Measurements from ENCODE around the gene SMIM29. TPM values are rescaled to one million over a fixed set of nuclear protein-coding genes. Genes with fewer than 3 reads are reported as not detected.
"Not testable (repeated sequence)": the region's sequence is repeated elsewhere in the genome, so short reads cannot be mapped to it uniquely, and the experiment has no call there.

Gene SMIM29
- total RNA-seq, 1 experiment from 2014 or later = 44.3 TPM

GRCh38 chr6:34252395-34252794, 3.6 kb upstream of the SMIM29 start:
- not testable (repeated sequence) for H3K9ac ChIP-seq (ENCODE audit: low read length); H4K20me1 ChIP-seq (ENCODE audit: insufficient read depth, low read depth, low read length); H3K27ac ChIP-seq (ENCODE audit: low read length); H3K4me2 ChIP-seq (ENCODE audit: low read depth, low read length, poor library complexity, severe bottlenecking); H3K9me2 ChIP-seq (replicated peaks; ENCODE audit: insufficient read depth, low read length); H3K27me3 ChIP-seq (ENCODE audit: low read length); DNase-seq; H3K36me3 ChIP-seq (ENCODE audit: insufficient read depth, low read length); H2AFZ ChIP-seq (ENCODE audit: low read length); H3K4me3 ChIP-seq (ENCODE audit: low read length); H3K79me2 ChIP-seq (ENCODE audit: low read length); H3K9me3 ChIP-seq (ENCODE audit: low read length)
- H3K4me1 ChIP-seq (ENCODE audit: low read length) = peaks cover 24% of the 10 kb centered on the region

DNA sequence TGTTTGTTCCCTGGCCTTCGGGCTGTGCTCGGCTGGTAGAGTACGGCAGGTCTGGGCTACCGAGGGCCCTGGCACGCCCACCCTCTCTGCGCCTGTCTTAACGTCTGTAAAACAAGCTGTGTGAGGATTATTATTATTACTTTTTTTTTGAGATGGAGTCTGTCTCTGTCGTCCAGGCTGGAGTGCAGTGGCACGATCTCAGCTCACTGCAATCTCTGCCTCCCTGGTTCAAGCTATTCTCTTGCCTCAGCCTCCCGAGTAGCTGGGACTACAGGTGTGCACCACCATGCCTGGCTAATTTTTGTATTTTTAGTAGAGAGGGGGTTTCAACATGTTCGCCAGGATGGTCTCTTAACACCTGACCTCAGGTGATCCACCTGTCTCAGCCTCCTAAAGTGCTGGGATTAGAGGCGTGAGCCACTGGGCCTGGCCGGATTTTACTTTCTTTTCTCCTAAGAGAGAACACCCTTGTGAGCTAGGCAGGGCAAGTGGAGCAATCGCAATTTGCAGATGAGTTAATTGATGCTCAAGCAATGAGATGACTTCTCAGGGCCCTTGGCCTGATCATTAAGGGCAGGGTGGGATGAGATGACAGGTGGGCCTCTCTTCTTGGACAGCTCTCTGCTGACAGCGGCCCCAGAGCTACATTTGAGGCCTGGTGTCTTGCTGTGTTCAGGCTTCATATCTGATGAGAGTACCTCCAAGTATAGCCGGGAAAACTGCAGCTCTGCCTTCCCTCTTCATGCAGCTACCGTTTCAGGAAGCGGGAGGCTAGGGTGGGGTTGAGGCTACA, 859 bp upstream of the SMIM29 start:
- H3K9ac ChIP-seq (ENCODE audit: low read length) = peak overlapping the region; percentile 81
- H3K79me2 ChIP-seq (ENCODE audit: low read length) = no peaks in the 10 kb centered on the region
- H3K27me3 ChIP-seq (ENCODE audit: low read length) = no peaks in the 10 kb centered on the region
- no peaks in the 10 kb centered on the region for H3K9me3 ChIP-seq (ENCODE audit: low read length)
- peaks cover 27% of the 10 kb centered on the region for H3K4me1 ChIP-seq (ENCODE audit: low read length)
- no peaks in the 10 kb centered on the region for H3K36me3 ChIP-seq (ENCODE audit: insufficient read depth, low read length)
- H2AFZ ChIP-seq (ENCODE audit: low read length) = peak overlapping the region; percentile 94
- no peaks in the 10 kb centered on the region for H3K9me2 ChIP-seq (replicated peaks; ENCODE audit: insufficient read depth, low read length)
- no peak for DNase-seq
- peak overlapping the region; percentile 87 for H3K4me2 ChIP-seq (ENCODE audit: low read depth, low read length, poor library complexity, severe bottlenecking)
- peaks cover 6% of the 10 kb centered on the region; the same call in 1 of the 2 replicates for H4K20me1 ChIP-seq (ENCODE audit: insufficient read depth, low read depth, low read length)
- H3K27ac ChIP-seq (ENCODE audit: low read length) = no peak overlapping the region; the same call in 1 of the 2 replicates
- H3K4me3 ChIP-seq (ENCODE audit: low read length) = peak overlapping the region; percentile 88

DNA sequence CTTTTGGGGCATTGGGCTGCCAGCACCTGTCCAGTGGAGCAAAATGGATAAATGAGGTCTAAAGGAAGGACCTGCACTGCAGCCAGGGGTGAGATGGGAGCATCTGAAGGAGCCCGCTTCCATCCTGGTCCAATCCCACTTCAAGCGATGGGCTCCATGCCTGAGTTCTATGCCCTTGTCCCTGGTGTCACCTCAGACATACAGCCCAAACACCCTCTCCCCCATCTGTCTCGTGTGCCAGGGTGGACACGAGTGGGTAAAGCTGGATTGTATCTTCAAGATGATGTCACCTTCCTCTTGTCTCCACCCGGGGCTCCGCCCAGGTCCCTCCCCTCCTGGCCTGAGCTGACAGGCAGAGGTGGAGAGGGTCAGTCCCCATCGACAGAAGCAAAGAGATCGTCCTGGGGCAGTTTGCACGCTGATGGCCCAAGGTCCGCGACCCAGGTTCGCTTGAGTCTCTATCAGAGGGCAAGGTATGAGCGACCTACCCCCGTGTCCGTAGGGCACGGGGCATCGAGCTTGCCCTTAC, 544 bp downstream of the SMIM29 start:
- Histone ChIP-seq H3K4me1 (ENCODE audit: low read length) (peaks cover 30% of the 10 kb centered on the region), H2AFZ (ENCODE audit: low read length) (peak overlapping the region; percentile 12; the same call in 1 of the 2 replicates)

DNA sequence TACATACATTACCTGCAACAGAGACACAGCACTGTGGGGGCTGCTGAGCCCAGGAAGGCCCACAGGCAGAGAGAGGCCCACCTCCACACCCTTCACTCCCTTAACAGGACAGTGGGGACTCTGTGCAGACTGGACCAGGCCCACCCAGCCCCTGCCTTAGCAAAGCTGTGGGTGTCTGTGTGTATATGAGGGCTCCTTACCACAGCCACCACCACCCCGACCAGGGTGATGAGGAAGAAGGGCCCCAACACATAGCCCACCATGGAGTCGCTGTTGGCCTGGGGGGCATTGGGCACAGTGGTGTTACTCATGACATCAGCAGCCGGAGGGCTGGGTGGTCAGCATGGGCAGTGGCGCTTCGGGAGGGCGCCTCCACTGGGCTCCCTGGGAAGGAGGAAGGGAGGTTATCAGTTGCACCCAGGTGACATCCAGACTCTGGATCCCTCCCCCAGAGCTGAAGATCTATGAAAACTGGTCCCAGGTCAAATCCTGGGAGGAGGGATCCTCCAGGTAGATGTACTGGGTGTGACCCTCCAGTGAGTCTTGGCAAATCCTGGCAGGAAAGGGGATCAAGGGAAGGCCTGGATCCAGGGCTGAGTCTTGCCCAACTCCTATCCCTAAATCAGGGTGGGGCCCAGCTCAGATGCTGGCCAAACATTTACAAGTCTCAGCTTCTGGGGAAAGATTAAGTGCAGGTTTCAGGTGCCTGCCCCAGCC, 1.2 kb downstream of the SMIM29 start:
- H3K27ac ChIP-seq (ENCODE audit: low read length) = peak overlapping the region; percentile 26; the same call in 1 of the 2 replicates
- H3K4me3 ChIP-seq (ENCODE audit: low read length) = peak overlapping the region; percentile 88
- H3K9me2 ChIP-seq (replicated peaks; ENCODE audit: insufficient read depth, low read length) = no peaks in the 10 kb centered on the region
- peak overlapping the region; percentile 90 for H3K9ac ChIP-seq (ENCODE audit: low read length)
- H2AFZ ChIP-seq (ENCODE audit: low read length) = no peak overlapping the region
- no peaks in the 10 kb centered on the region for H3K9me3 ChIP-seq (ENCODE audit: low read length)
- H3K36me3 ChIP-seq (ENCODE audit: insufficient read depth, low read length) = peaks cover 5% of the 10 kb centered on the region; the same call in 1 of the 2 replicates
- peaks cover 6% of the 10 kb centered on the region; the same call in 1 of the 2 replicates for H4K20me1 ChIP-seq (ENCODE audit: insufficient read depth, low read depth, low read length)
- DNase-seq = peak; percentile 62
- H3K27me3 ChIP-seq (ENCODE audit: low read length) = no peaks in the 10 kb centered on the region
- no peaks in the 10 kb centered on the region for H3K79me2 ChIP-seq (ENCODE audit: low read length)
- H3K4me2 ChIP-seq (ENCODE audit: low read depth, low read length, poor library complexity, severe bottlenecking) = peak overlapping the region; percentile 87
- H3K4me1 ChIP-seq (ENCODE audit: low read length) = peaks cover 27% of the 10 kb centered on the region

More for the DNA sequence above, 544 bp downstream of the SMIM29 start:
- Histone ChIP-seq H3K9me2 (replicated peaks; ENCODE audit: insufficient read depth, low read length) (no peaks in the 10 kb centered on the region), H3K27me3 (ENCODE audit: low read length) (no peaks in the 10 kb centered on the region), H3K79me2 (ENCODE audit: low read length) (no peaks in the 10 kb centered on the region), H3K4me3 (ENCODE audit: low read length) (peak overlapping the region; percentile 88), H3K9ac (ENCODE audit: low read length) (peak overlapping the region; percentile 90), H3K9me3 (ENCODE audit: low read length) (no peaks in the 10 kb centered on the region), H3K27ac (ENCODE audit: low read length) (peak overlapping the region; percentile 65), H3K4me2 (ENCODE audit: low read depth, low read length, poor library complexity, severe bottlenecking) (peak overlapping the region; percentile 87), H4K20me1 (ENCODE audit: insufficient read depth, low read depth, low read length) (peaks cover 6% of the 10 kb centered on the region; the same call in 1 of the 2 replicates), H3K36me3 (ENCODE audit: insufficient read depth, low read length) (0 out of 2 replicates have a peak, but pooled peaks cover 3% of the 10 kb centered on the region)
- peak; percentile 75 for DNase-seq

DNA sequence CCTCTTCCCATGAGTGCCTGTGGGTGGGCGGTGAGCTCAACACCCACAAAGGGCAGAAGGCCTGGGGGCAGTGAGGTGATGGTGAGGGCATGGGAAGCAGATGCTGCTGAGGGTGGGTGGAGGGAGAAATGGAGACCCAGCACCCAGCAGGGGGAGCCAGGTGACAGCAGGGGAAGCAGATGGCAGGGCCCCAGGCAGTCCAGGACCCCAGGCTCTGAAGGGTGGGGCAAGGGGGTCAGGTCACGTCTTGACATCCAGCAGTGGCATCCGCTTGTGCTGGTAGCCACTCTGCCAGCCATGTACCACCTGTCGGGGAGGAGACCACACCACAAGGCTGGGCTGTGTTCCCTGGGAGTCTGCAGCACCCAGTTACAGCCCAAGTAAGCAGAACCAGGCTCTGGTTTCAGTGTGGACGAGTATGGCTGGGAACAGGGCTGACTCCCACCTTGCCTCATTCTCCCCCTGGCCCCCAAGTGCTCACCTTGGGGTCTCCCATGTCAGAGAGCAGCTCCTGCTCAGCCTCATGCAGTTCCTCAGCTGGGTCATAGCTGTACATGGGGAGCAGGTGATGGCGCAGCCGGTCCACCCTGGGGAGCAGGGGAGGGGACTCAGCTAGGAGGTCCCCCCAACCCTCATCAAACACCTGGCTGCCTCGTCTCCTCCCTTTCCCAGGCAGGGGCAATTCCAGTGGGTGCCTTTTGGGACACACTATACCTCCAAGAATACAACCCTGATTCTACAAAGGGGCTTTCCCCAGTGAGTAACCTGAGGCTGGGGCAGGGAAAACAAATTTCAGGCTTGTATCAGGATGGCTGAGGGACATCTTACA, 2.0 kb downstream of the SMIM29 start:
- no peaks in the 10 kb centered on the region for H3K79me2 ChIP-seq (ENCODE audit: low read length)
- DNase-seq = peak; percentile 90
- peak overlapping the region; percentile 12 for H3K27ac ChIP-seq (ENCODE audit: low read length)
- H3K9me2 ChIP-seq (replicated peaks; ENCODE audit: insufficient read depth, low read length) = no peaks in the 10 kb centered on the region
- H3K4me1 ChIP-seq (ENCODE audit: low read length) = peaks cover 25% of the 10 kb centered on the region
- no peaks in the 10 kb centered on the region for H3K27me3 ChIP-seq (ENCODE audit: low read length)
- no peaks in the 10 kb centered on the region for H3K9me3 ChIP-seq (ENCODE audit: low read length)
- peaks cover 12% of the 10 kb centered on the region; the same call in 1 of the 2 replicates for H3K36me3 ChIP-seq (ENCODE audit: insufficient read depth, low read length)
- no peak overlapping the region for H2AFZ ChIP-seq (ENCODE audit: low read length)
- H3K9ac ChIP-seq (ENCODE audit: low read length) = no peak overlapping the region
- H3K4me3 ChIP-seq (ENCODE audit: low read length) = no peak overlapping the region
- peaks cover 15% of the 10 kb centered on the region; the same call in 1 of the 2 replicates for H4K20me1 ChIP-seq (ENCODE audit: insufficient read depth, low read depth, low read length)
- no peak overlapping the region for H3K4me2 ChIP-seq (ENCODE audit: low read depth, low read length, poor library complexity, severe bottlenecking)

- H3K36me3 ChIP-seq (ENCODE audit: insufficient read depth, low read length) = peaks cover 18% of the 10 kb centered on the region; the same call in 1 of the 2 replicates
- H3K27ac ChIP-seq (ENCODE audit: low read length) = peak overlapping the region; percentile 12
- H3K4me3 ChIP-seq (ENCODE audit: low read length) = no peak overlapping the region
- no peaks in the 10 kb centered on the region for H3K27me3 ChIP-seq (ENCODE audit: low read length)
- DNase-seq = no peak
- peaks cover 30% of the 10 kb centered on the region for H3K4me1 ChIP-seq (ENCODE audit: low read length)
- H2AFZ ChIP-seq (ENCODE audit: low read length) = no peak overlapping the region
- H3K79me2 ChIP-seq (ENCODE audit: low read length) = no peaks in the 10 kb centered on the region
- peaks cover 20% of the 10 kb centered on the region for H4K20me1 ChIP-seq (ENCODE audit: insufficient read depth, low read depth, low read length)
- no peaks in the 10 kb centered on the region for H3K9me2 ChIP-seq (replicated peaks; ENCODE audit: insufficient read depth, low read length)
- no peaks in the 10 kb centered on the region for H3K9me3 ChIP-seq (ENCODE audit: low read length)
- H3K4me2 ChIP-seq (ENCODE audit: low read depth, low read length, poor library complexity, severe bottlenecking) = no peak overlapping the region
- H3K9ac ChIP-seq (ENCODE audit: low read length) = no peak overlapping the region
Observed at GRCh38 chr6:34246249-34246562, 2.6 kb downstream of the SMIM29 start.

- not testable (repeated sequence) for H3K4me2 ChIP-seq (ENCODE audit: low read depth, low read length, poor library complexity, severe bottlenecking); H3K9me3 ChIP-seq (ENCODE audit: low read length); H3K9ac ChIP-seq (ENCODE audit: low read length); H2AFZ ChIP-seq (ENCODE audit: low read length); H3K79me2 ChIP-seq (ENCODE audit: low read length); H3K4me3 ChIP-seq (ENCODE audit: low read length); H3K9me2 ChIP-seq (replicated peaks; ENCODE audit: insufficient read depth, low read length); H3K27me3 ChIP-seq (ENCODE audit: low read length); H3K27ac ChIP-seq (ENCODE audit: low read length); DNase-seq
- peaks cover 22% of the 10 kb centered on the region for H4K20me1 ChIP-seq (ENCODE audit: insufficient read depth, low read depth, low read length)
- H3K4me1 ChIP-seq (ENCODE audit: low read length) = peaks cover 31% of the 10 kb centered on the region
- peaks cover 22% of the 10 kb centered on the region; the same call in 1 of the 2 replicates for H3K36me3 ChIP-seq (ENCODE audit: insufficient read depth, low read length)
Observed at GRCh38 chr6:34245761-34246140, 3.1 kb downstream of the SMIM29 start.

All from Karpas-422 (cell line).